Neural crest cell (in vitro differentiated cells): ENCODE results near the gene CACNG4. TPM values are rescaled to one million over a fixed set of nuclear protein-coding genes. Genes with fewer than 3 reads are reported as not detected.

Experiments
- DNase-seq: peaks from one replicate; pipeline ENCODE4 v3.0.0; 2021; ENCODE audit warnings: low read depth, mixed read lengths, low spot score
- H3K27ac Mint-ChIP-seq: one replicate; pipeline ENCODE4 v1.8.0; 2021; ENCODE audit warnings: mild to moderate bottlenecking, mixed read lengths; ENCODE audit not compliant: unreplicated experiment
- H3K27me3 Mint-ChIP-seq: 2 replicates; pipeline ENCODE4 v1.8.0; 2021; ENCODE audit warnings: low read depth, mild to moderate bottlenecking, mixed read lengths
- H3K36me3 Mint-ChIP-seq: 2 replicates; pipeline ENCODE4 v1.8.0; 2021; ENCODE audit warnings: low read depth, mild to moderate bottlenecking, mixed read lengths
- H3K4me1 Mint-ChIP-seq: 2 replicates; pipeline ENCODE4 v1.8.0; 2021; ENCODE audit warnings: mixed read lengths
- H3K4me3 Mint-ChIP-seq: one replicate; pipeline ENCODE4 v1.8.0; 2021; ENCODE audit warnings: mild to moderate bottlenecking, mixed read lengths
- H3K9me3 Mint-ChIP-seq: 2 replicates; pipeline ENCODE4 v1.8.0; 2021; ENCODE audit warnings: mixed read lengths
- total RNA-seq: library from RNA; stranded (reverse); gene quantifications from 2 replicates; pipeline ENCODE4 v1.2.1, GENCODE V29; 2021
- TF ChIP-seq, protein P1 (sequence below): fragments of 200-600 bp; sonication (generic); conservative IDR thresholded peaks from 2 replicates; pipeline ENCODE4 v1.5.0; 2021; ENCODE audit warnings: antibody characterized with exemption, mild to moderate bottlenecking

CACNG4 gene
- total RNA-seq, 1 donor from 2014 or later, result 38.4 TPM

DNA sequence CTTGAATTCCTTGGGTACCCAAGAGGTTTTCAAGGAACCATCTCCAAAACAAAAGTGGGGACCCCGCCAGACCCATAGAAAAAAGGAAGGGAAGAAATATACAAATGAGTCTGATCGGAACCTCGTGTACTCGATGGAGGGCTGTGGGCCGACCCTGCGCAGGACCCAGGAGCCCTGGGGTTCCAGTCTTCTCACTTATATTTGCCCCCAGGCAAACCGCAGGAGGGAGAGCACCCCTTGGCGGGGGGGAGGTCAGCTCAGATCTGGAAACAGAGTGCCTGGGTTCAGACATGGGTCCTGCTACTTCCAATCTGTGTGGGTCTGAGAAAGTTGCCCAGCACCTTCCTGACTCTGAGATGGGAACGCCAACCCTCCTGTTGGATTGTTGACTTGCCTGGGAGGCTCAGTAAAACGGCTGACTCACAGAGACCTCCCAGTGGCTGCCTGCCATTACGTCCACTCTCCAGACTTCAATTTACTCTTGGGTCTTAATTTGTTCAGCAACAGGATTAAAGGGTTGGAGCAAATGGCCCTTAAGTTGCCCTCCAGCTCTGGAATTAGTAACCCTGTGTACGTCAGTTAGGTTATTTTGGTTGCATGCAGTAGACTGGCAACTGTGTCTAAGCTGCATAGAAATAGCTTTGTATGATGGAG lies 24.9 kb upstream of the CACNG4 start:
- Mint-ChIP-seq H3K9me3 (peaks cover 18% of the 10 kb centered on the region), H3K27ac (no peak overlapping the region), H3K27me3 (peaks cover 12% of the 10 kb centered on the region), H3K4me3 (no peak overlapping the region), H3K36me3 (peaks cover 6% of the 10 kb centered on the region), H3K4me1 (peaks cover 6% of the 10 kb centered on the region)
- TF ChIP-seq, protein P1, sequence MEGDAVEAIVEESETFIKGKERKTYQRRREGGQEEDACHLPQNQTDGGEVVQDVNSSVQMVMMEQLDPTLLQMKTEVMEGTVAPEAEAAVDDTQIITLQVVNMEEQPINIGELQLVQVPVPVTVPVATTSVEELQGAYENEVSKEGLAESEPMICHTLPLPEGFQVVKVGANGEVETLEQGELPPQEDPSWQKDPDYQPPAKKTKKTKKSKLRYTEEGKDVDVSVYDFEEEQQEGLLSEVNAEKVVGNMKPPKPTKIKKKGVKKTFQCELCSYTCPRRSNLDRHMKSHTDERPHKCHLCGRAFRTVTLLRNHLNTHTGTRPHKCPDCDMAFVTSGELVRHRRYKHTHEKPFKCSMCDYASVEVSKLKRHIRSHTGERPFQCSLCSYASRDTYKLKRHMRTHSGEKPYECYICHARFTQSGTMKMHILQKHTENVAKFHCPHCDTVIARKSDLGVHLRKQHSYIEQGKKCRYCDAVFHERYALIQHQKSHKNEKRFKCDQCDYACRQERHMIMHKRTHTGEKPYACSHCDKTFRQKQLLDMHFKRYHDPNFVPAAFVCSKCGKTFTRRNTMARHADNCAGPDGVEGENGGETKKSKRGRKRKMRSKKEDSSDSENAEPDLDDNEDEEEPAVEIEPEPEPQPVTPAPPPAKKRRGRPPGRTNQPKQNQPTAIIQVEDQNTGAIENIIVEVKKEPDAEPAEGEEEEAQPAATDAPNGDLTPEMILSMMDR, result no peak
- no peak for DNase-seq

DNA sequence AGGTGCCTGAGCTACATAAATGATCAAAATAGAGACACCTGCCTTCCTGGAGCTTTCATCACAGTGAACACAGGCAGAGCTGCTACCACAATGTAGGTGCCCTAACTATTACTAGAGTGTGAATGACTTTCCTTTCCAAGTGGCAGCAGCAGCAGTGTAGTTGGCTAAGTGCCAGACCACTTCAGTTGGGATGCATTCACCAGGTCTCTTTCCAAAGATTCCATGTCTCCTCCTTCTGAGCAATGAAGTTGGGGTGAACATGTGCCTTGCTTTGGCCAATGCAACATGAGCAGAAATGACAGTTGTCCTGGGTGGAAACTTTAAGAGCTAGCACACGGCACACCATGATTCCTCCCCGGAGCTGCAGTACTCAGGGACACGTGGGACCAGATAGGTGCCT lies 23.3 kb upstream of the CACNG4 start:
- TF ChIP-seq, protein P1, result no peak
- Mint-ChIP-seq H3K4me1 (peaks cover 8% of the 10 kb centered on the region), H3K27me3 (peaks cover 14% of the 10 kb centered on the region), H3K27ac (no peak overlapping the region), H3K4me3 (no peak overlapping the region), H3K9me3 (peaks cover 13% of the 10 kb centered on the region), H3K36me3 (peaks cover 6% of the 10 kb centered on the region)
- no peak for DNase-seq

DNA sequence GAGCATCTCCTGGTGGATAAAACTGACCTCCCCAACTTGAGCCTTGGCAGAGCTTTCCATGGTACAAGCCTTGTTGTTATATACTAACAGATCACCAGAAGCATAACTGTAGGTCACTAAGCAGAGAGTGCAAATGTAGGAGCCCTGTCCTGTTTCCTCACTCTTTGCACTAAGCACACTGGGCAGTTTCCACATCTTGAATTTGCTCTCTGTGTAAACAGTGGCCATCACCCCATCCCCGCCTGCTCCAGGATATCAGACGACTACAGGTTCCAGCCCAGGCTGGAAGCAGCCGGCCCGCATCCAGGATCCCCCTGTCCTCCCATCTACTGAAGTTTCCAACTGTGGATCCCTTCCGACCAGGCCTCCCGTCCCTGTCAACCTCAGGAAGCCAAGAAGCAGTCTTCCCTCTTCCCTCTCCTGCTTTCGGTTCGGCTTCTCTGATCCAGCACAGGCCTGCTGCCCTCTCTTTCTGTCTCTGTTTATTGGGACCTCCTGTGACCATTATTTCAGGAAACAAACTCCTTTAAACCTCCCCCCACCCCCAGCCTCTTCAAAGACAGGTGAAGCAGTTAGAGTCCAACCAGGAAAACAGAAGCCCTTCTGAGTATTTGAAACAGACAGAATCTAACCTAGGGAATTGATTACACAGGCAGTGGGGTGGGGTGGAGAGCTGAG lies 22.6 kb upstream of the CACNG4 start:
- Mint-ChIP-seq H3K9me3 (peaks cover 13% of the 10 kb centered on the region), H3K4me3 (no peak overlapping the region), H3K4me1 (peaks cover 8% of the 10 kb centered on the region), H3K27ac (peak overlapping the region; percentile 62), H3K27me3 (peaks cover 17% of the 10 kb centered on the region), H3K36me3 (peaks cover 6% of the 10 kb centered on the region)
- TF ChIP-seq, protein P1, result no peak
- no peak for DNase-seq

DNA sequence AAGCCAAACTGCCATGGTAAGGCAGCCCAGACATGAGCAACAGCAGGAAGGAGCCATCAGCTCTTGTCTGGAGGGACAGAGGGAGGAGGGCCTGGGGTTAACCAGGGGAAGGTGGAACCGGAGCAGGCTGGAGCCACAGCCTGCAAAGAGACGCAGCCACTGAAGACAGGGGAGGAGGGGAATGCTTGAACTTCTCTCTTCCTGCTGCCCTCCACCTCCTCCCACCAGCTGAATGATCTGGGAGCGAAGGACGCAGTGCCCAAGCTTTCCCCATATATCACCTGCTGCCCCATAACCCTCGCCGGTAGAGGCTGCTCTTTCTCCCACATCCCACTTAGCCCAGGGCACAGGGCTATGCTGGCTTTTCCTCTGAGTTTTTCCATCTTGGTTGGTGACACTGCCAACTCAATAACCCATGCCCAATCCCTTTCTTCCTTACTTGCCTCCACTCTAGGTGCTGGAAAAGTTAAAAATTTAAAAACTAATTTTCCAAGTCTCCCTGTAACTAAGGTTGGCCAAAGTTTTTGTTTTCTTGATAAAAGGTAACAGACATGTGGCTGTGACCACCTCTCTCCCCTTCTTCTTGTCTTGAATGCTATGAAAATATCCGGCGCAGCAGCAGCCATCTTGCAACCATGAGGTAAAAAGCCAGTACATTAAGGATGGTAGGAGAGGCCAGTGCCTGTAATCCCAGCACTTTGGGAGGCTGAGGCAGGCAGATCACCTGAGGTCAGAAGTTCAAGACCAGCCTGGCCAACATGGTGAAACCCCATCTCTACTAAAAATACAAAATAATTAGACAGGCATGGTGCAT lies 21.8 kb upstream of the CACNG4 start:
- H3K4me1 Mint-ChIP-seq, result peaks cover 8% of the 10 kb centered on the region
- peak overlapping the region; percentile 62 for H3K27ac Mint-ChIP-seq
- no peak for DNase-seq
- no peak overlapping the region for H3K4me3 Mint-ChIP-seq
- H3K36me3 Mint-ChIP-seq, result peaks cover 6% of the 10 kb centered on the region
- TF ChIP-seq, protein P1, result no peak
- H3K9me3 Mint-ChIP-seq, result peaks cover 9% of the 10 kb centered on the region
- peaks cover 17% of the 10 kb centered on the region for H3K27me3 Mint-ChIP-seq

DNA sequence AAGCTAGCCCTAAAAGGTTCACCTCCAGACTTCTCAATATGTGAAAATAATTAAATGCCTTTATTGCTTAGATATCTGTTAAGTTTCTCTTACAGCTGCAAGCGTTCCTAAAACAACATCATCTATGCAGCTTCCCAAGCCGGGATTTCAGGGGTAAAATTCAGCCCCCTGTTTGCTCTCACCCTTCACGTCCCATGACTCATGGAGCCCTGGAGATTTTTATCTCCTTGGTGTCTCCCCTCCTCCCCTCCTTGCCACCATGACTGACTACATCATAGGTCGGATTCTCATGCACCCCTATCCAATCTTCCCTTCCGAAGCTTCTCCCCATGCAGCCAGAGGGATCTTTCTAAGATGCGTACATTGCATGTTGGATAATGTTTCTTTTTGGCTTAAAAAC lies 21.0 kb upstream of the CACNG4 start:
- no peaks in the 10 kb centered on the region for H3K36me3 Mint-ChIP-seq
- no peak for DNase-seq

More for the DNA sequence above, 21.0 kb upstream of the CACNG4 start:
- no peak overlapping the region for H3K27ac Mint-ChIP-seq
- TF ChIP-seq, protein P1, result no peak
- peaks cover 17% of the 10 kb centered on the region for H3K27me3 Mint-ChIP-seq
- H3K4me3 Mint-ChIP-seq, result no peak overlapping the region
- H3K9me3 Mint-ChIP-seq, result peaks cover 2% of the 10 kb centered on the region
- H3K4me1 Mint-ChIP-seq, result peaks cover 8% of the 10 kb centered on the region
